Measurements from ENCODE around the gene RNF220.

The RNF220 gene

GRCh38 chr1:44592208-44593145 is 187.4 kb downstream of the RNF220 start:
- no peaks in the 10 kb centered on the region for H3K36me3 Mint-ChIP-seq (ENCODE audit: low read depth)
- no peaks in the 10 kb centered on the region for H3K9me3 Mint-ChIP-seq
- H3K27ac Mint-ChIP-seq, result no peak overlapping the region
- no peak overlapping the region for H3K4me3 Mint-ChIP-seq
- H3K4me1 Mint-ChIP-seq (ENCODE audit: low read depth), result no peaks in the 10 kb centered on the region
- H3K27me3 Mint-ChIP-seq (ENCODE audit: low read depth), result peaks cover 4% of the 10 kb centered on the region

- H3K27ac Mint-ChIP-seq, result no peak overlapping the region
- H3K36me3 Mint-ChIP-seq (ENCODE audit: low read depth), result no peaks in the 10 kb centered on the region
- H3K9me3 Mint-ChIP-seq, result no peaks in the 10 kb centered on the region
- peaks cover 4% of the 10 kb centered on the region for H3K27me3 Mint-ChIP-seq (ENCODE audit: low read depth)
- no peak overlapping the region for H3K4me3 Mint-ChIP-seq
- H3K4me1 Mint-ChIP-seq (ENCODE audit: low read depth), result no peaks in the 10 kb centered on the region
Observed at GRCh38 chr1:44594353-44594752, 189.3 kb downstream of the RNF220 start.

- Mint-ChIP-seq H3K36me3 (ENCODE audit: low read depth) (no peaks in the 10 kb centered on the region), H3K9me3 (no peaks in the 10 kb centered on the region), H3K4me1 (ENCODE audit: low read depth) (no peaks in the 10 kb centered on the region), H3K4me3 (no peak overlapping the region), H3K27ac (no peak overlapping the region), H3K27me3 (ENCODE audit: low read depth) (peaks cover 4% of the 10 kb centered on the region)
Observed at GRCh38 chr1:44594871-44595735, 190.0 kb downstream of the RNF220 start.

- no peak overlapping the region for H3K27ac Mint-ChIP-seq
- no peaks in the 10 kb centered on the region for H3K36me3 Mint-ChIP-seq (ENCODE audit: low read depth)
- H3K4me3 Mint-ChIP-seq, result no peak overlapping the region
- peaks cover 4% of the 10 kb centered on the region for H3K27me3 Mint-ChIP-seq (ENCODE audit: low read depth)
- H3K4me1 Mint-ChIP-seq (ENCODE audit: low read depth), result no peaks in the 10 kb centered on the region
- no peaks in the 10 kb centered on the region for H3K9me3 Mint-ChIP-seq
Observed at GRCh38 chr1:44596511-44596910, 191.5 kb downstream of the RNF220 start.

- Mint-ChIP-seq H3K4me3 (no peak overlapping the region), H3K9me3 (no peaks in the 10 kb centered on the region), H3K4me1 (ENCODE audit: low read depth) (no peaks in the 10 kb centered on the region), H3K27ac (no peak overlapping the region), H3K27me3 (ENCODE audit: low read depth) (peaks cover 4% of the 10 kb centered on the region), H3K36me3 (ENCODE audit: low read depth) (no peaks in the 10 kb centered on the region)
Observed at GRCh38 chr1:44598167-44598566, 193.1 kb downstream of the RNF220 start.

GRCh38 chr1:44602634-44603628 is 197.9 kb downstream of the RNF220 start:
- H3K27ac Mint-ChIP-seq, result no peak overlapping the region
- H3K27me3 Mint-ChIP-seq (ENCODE audit: low read depth), result no peaks in the 10 kb centered on the region
- no peaks in the 10 kb centered on the region for H3K36me3 Mint-ChIP-seq (ENCODE audit: low read depth)
- no peaks in the 10 kb centered on the region for H3K4me1 Mint-ChIP-seq (ENCODE audit: low read depth)
- no peak overlapping the region for H3K4me3 Mint-ChIP-seq
- no peaks in the 10 kb centered on the region for H3K9me3 Mint-ChIP-seq

- H3K9me3 Mint-ChIP-seq, result no peaks in the 10 kb centered on the region
- no peaks in the 10 kb centered on the region for H3K27me3 Mint-ChIP-seq (ENCODE audit: low read depth)
- H3K36me3 Mint-ChIP-seq (ENCODE audit: low read depth), result no peaks in the 10 kb centered on the region
Observed at GRCh38 chr1:44603718-44604117, 198.7 kb downstream of the RNF220 start.

GRCh38 chr1:44604157-44604955 is 199.3 kb downstream of the RNF220 start:
- H3K27me3 Mint-ChIP-seq (ENCODE audit: low read depth), result no peaks in the 10 kb centered on the region
- H3K9me3 Mint-ChIP-seq, result no peaks in the 10 kb centered on the region
- H3K27ac Mint-ChIP-seq, result no peak overlapping the region
- H3K4me3 Mint-ChIP-seq, result no peak overlapping the region
- H3K4me1 Mint-ChIP-seq (ENCODE audit: low read depth), result no peaks in the 10 kb centered on the region
- no peaks in the 10 kb centered on the region for H3K36me3 Mint-ChIP-seq (ENCODE audit: low read depth)

More at GRCh38 chr1:44603718-44604117, 198.7 kb downstream of the RNF220 start:
- H3K4me3 Mint-ChIP-seq, result no peak overlapping the region
- H3K27ac Mint-ChIP-seq, result no peak overlapping the region
- H3K4me1 Mint-ChIP-seq (ENCODE audit: low read depth), result no peaks in the 10 kb centered on the region

- no peaks in the 10 kb centered on the region for H3K4me1 Mint-ChIP-seq (ENCODE audit: low read depth)
- no peaks in the 10 kb centered on the region for H3K36me3 Mint-ChIP-seq (ENCODE audit: low read depth)
- H3K27ac Mint-ChIP-seq, result no peak overlapping the region
- H3K27me3 Mint-ChIP-seq (ENCODE audit: low read depth), result no peaks in the 10 kb centered on the region
- no peaks in the 10 kb centered on the region for H3K9me3 Mint-ChIP-seq
- H3K4me3 Mint-ChIP-seq, result no peak overlapping the region
Observed at GRCh38 chr1:44605914-44606615, 201.0 kb downstream of the RNF220 start.

GRCh38 chr1:44606701-44607281 is 201.7 kb downstream of the RNF220 start:
- Mint-ChIP-seq H3K36me3 (ENCODE audit: low read depth) (no peaks in the 10 kb centered on the region), H3K27me3 (ENCODE audit: low read depth) (no peaks in the 10 kb centered on the region), H3K4me3 (no peak overlapping the region), H3K4me1 (ENCODE audit: low read depth) (no peaks in the 10 kb centered on the region), H3K27ac (no peak overlapping the region), H3K9me3 (no peaks in the 10 kb centered on the region)

- Mint-ChIP-seq H3K4me1 (ENCODE audit: low read depth) (no peaks in the 10 kb centered on the region), H3K27ac (no peak overlapping the region), H3K4me3 (no peak overlapping the region), H3K27me3 (ENCODE audit: low read depth) (no peaks in the 10 kb centered on the region), H3K36me3 (ENCODE audit: low read depth) (no peaks in the 10 kb centered on the region), H3K9me3 (no peaks in the 10 kb centered on the region)
Observed at GRCh38 chr1:44608141-44608540, 203.1 kb downstream of the RNF220 start.

GRCh38 chr1:44609412-44609767 is 204.3 kb downstream of the RNF220 start:
- Mint-ChIP-seq H3K9me3 (no peaks in the 10 kb centered on the region), H3K27ac (no peak overlapping the region), H3K4me3 (no peak overlapping the region), H3K27me3 (ENCODE audit: low read depth) (no peaks in the 10 kb centered on the region), H3K36me3 (ENCODE audit: low read depth) (no peaks in the 10 kb centered on the region), H3K4me1 (ENCODE audit: low read depth) (no peaks in the 10 kb centered on the region)

All from T-helper 1 cell treated with Interleukin-12 subunit alpha and Interleukin-12 subunit beta and Interleukin-4 antibody, amounts not matched to agents 30 μg/mL and 1 μg/mL, for 36 hours (primary cell).